ENCODE results near the gene TRPC4AP. TPM values are rescaled to one million over a fixed set of nuclear protein-coding genes. Genes with fewer than 3 reads are reported as not detected.

TRPC4AP gene
- total RNA-seq, 4 donors from 2014 or later, result 53.3 to 76.8 (median 73.5) TPM

DNA sequence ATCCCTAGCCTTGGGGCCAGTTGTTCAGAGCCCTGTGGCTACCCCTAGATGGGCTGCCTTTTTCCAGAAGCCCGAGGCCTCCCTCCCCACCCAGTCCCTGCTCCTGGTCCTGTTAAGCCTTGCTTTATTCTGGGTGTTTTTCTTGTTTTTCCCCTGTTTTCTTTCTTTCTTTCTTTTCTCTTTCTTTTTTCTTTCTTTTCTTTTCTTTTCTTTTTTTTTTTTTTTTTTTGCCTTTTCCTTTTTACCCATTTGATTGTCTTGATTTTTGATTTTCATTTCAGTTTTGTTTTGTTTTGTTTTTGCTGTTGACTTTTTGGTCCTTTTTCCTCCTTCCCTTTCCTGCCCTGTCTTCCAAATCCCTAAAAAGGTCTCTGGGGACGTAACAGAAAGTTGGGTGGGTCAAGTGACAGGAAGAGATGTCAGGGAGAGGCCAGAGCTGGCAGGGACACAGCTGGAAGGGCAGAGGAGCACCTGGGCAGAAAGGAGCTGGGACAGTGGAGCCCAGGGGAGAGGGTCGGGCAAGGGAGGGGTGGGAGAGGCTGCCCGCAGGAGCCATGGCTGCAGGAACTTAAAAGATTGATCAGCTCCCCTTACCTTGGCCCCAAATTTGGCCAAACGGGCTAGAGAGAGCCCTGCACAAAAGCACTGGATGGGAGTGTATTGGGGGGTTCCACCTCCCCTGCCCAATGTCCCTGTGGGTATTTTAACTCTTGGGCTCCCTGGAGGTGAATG is 109.4 kb downstream of the TRPC4AP start:
- DNase-seq, result no peak
- H3K4me3 ChIP-seq (replicated peaks in 1 of 3), result no peak overlapping the region
- no peaks in the 10 kb centered on the region for H3K36me3 ChIP-seq
- TF ChIP-seq POLR2A (IDR thresholded peaks at IDR 0.05), result no peak
- TF ChIP-seq, protein P1, sequence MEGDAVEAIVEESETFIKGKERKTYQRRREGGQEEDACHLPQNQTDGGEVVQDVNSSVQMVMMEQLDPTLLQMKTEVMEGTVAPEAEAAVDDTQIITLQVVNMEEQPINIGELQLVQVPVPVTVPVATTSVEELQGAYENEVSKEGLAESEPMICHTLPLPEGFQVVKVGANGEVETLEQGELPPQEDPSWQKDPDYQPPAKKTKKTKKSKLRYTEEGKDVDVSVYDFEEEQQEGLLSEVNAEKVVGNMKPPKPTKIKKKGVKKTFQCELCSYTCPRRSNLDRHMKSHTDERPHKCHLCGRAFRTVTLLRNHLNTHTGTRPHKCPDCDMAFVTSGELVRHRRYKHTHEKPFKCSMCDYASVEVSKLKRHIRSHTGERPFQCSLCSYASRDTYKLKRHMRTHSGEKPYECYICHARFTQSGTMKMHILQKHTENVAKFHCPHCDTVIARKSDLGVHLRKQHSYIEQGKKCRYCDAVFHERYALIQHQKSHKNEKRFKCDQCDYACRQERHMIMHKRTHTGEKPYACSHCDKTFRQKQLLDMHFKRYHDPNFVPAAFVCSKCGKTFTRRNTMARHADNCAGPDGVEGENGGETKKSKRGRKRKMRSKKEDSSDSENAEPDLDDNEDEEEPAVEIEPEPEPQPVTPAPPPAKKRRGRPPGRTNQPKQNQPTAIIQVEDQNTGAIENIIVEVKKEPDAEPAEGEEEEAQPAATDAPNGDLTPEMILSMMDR (IDR thresholded peaks at IDR 0.05), result no peak
- WGBS, 2 donors, result 28 to 32% methylated on average over 5 of the region's 5 CpGs
- H3K27ac ChIP-seq, result no peak overlapping the region
- H3K4me1 ChIP-seq, result peaks cover 0 to 7% of the 10 kb centered on the region in 2 donors
- no peaks in the 10 kb centered on the region for H3K9me3 ChIP-seq
- H3K27me3 ChIP-seq, result no peaks in the 10 kb centered on the region
- intact Hi-C loops (cut with DNase I), result no loop called here

- H3K27ac ChIP-seq, result no peak overlapping the region
- no peaks in the 10 kb centered on the region for H3K36me3 ChIP-seq
- H3K4me1 ChIP-seq, result peaks cover 0 to 7% of the 10 kb centered on the region in 2 donors
- no peak overlapping the region for H3K4me3 ChIP-seq (replicated peaks in 1 of 3)
- intact Hi-C loops (cut with DNase I), result no loop called here
- no peaks in the 10 kb centered on the region for H3K9me3 ChIP-seq
- no peaks in the 10 kb centered on the region for H3K27me3 ChIP-seq
- 88 to 91% methylated on average over 21 of the region's 21 CpGs for WGBS, 2 donors
- TF ChIP-seq POLR2A (IDR thresholded peaks at IDR 0.05), result no peak
- DNase-seq, result no peak
These were observed 110.1 kb downstream of the TRPC4AP start for GRCh38 chr20:34982270-34983088.

DNA sequence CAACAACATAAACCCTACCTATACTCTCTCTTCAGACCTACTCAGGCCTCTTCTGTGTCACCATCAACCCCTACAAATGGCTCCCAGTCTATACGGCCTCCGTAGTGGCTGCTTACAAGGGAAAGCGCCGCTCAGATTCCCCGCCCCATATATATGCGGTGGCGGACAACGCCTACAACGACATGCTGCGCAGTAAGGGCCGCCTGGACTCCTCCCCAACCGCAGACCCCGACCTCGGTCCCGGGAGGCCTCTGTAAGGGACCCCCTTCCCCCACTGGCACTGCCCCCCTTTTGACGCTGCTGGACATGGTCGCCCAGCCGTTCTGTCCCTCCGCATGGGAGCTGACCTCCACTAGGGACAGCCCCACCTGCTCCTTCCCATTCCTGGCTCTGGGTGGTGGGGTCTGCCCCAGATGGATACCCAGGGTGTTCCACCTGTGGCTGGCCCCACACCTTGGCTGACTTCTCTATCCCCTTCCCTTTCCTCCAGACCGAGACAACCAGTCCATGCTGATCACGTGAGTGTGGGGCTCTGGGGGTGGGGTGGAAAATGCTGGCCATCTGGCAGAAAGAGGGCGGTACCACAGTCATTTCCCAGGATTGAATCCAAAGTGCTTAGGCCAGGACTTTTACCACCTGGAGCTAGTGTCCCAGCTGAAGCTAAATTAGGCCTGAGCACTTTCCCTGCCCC is 111.9 kb downstream of the TRPC4AP start:
- Histone ChIP-seq H3K9me3 (no peaks in the 10 kb centered on the region), H3K4me3 (replicated peaks in 1 of 3) (no peak overlapping the region), H3K36me3 (no peaks in the 10 kb centered on the region), H3K27ac (no peak overlapping the region), H3K4me1 (peaks cover 0 to 7% of the 10 kb centered on the region in 2 donors), H3K27me3 (no peaks in the 10 kb centered on the region)
- TF ChIP-seq POLR2A (IDR thresholded peaks at IDR 0.05), result no peak
- TF ChIP-seq, protein P1 (IDR thresholded peaks at IDR 0.05), result no peak
- WGBS, 2 donors, result 93% methylated on average over 22 of the region's 22 CpGs
- no peak for DNase-seq
- intact Hi-C loops (cut with DNase I), result no loop called here

DNA sequence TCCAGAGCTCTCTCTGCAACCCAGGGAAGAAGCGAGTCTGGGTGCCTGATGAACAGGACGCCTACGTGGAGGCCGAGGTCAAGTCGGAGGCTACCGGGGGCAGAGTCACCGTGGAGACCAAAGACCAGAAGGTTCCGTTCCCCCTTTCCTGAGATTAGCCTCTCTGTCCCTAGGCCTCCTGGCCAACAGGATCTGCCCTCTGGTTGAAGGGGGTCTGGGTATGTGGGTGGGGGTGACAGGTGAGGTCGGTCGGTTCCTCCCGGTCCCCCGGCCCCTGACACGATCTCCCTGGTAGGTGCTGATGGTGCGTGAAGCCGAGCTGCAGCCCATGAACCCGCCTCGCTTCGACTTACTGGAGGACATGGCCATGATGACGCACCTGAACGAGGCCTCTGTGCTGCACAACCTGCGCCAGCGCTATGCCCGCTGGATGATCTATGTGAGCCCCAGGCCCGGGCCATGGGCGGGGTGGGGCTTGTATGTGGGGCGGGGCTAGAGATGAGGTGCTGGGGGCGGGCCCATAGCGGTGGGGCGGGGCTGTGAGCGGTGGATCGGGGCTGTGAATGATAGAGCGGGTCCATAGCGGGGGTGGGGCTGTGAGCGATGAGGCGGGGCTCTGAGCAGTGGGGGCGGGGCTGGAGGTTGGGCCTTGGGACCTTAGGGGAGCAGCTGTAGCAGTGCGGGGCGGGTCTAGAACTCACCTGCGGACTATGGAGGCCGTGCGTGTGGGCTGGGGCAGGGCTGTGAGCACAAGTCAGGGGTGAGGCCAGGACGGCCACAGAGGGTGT is 113.0 kb downstream of the TRPC4AP start:
- DNase-seq, result no peak
- Histone ChIP-seq H3K27ac (no peak overlapping the region), H3K27me3 (no peaks in the 10 kb centered on the region), H3K4me3 (replicated peaks in 1 of 3) (no peak overlapping the region), H3K4me1 (peaks cover 0 to 7% of the 10 kb centered on the region in 2 donors), H3K36me3 (no peaks in the 10 kb centered on the region), H3K9me3 (no peaks in the 10 kb centered on the region)
- intact Hi-C loops (cut with DNase I), result no loop called here
- TF ChIP-seq, protein P1 (IDR thresholded peaks at IDR 0.05), result no peak
- TF ChIP-seq POLR2A (IDR thresholded peaks at IDR 0.05), result no peak
- 76 to 85% methylated on average over 17 to 38 of the region's 42 CpGs for WGBS, 2 donors

Data from thyroid gland (tissue), 4 donors.